ENCODE data around the gene QRICH2. TPM values are rescaled to one million over a fixed set of nuclear protein-coding genes. Genes with fewer than 3 reads are reported as not detected.

Gene QRICH2
- total RNA-seq, 1 donor from 2014 or later, result 2.1 TPM

GRCh38 chr17:76276069-76276431, 32.0 kb downstream of the QRICH2 start:
- no peaks in the 10 kb centered on the region for H3K27me3 ChIP-seq (ENCODE audit: control insufficient read depth, insufficient read depth, low read length)
- TF ChIP-seq CTCF (IDR thresholded peaks at IDR 0.05; ENCODE audit: insufficient read depth, low read length, severe bottlenecking), result no peak
- no peaks in the 10 kb centered on the region for H3K36me3 ChIP-seq (ENCODE audit: control insufficient read depth, insufficient read depth, low read length)
- no peak overlapping the region for H3K4me3 ChIP-seq (ENCODE audit: low read depth, low read length)
- no peak for FAIRE-seq
- no peak for DNase-seq (ENCODE audit: low read depth)

- DNase-seq (ENCODE audit: low read depth) (no peak), FAIRE-seq (no peak)
- Histone ChIP-seq H3K36me3 (ENCODE audit: control insufficient read depth, insufficient read depth, low read length) (peaks cover 1% of the 10 kb centered on the region), H3K27me3 (ENCODE audit: control insufficient read depth, insufficient read depth, low read length) (no peaks in the 10 kb centered on the region), H3K4me3 (ENCODE audit: low read depth, low read length) (no peak overlapping the region)
- TF ChIP-seq CTCF (IDR thresholded peaks at IDR 0.05; ENCODE audit: insufficient read depth, low read length, severe bottlenecking), result no peak
Measured at GRCh38 chr17:76275382-76276068, 32.6 kb downstream of the QRICH2 start.

- no peak for DNase-seq (ENCODE audit: low read depth)
- TF ChIP-seq CTCF (IDR thresholded peaks at IDR 0.05; ENCODE audit: insufficient read depth, low read length, severe bottlenecking), result no peak
- Histone ChIP-seq H3K36me3 (ENCODE audit: control insufficient read depth, insufficient read depth, low read length) (peaks cover 1% of the 10 kb centered on the region), H3K27me3 (ENCODE audit: control insufficient read depth, insufficient read depth, low read length) (no peaks in the 10 kb centered on the region), H3K4me3 (ENCODE audit: low read depth, low read length) (no peak overlapping the region)
- FAIRE-seq, result no peak
Measured at GRCh38 chr17:76274112-76274956, 33.7 kb downstream of the QRICH2 start.

GRCh38 chr17:76273445-76274111, 34.5 kb downstream of the QRICH2 start:
- no peaks in the 10 kb centered on the region for H3K27me3 ChIP-seq (ENCODE audit: control insufficient read depth, insufficient read depth, low read length)
- no peak overlapping the region for H3K4me3 ChIP-seq (ENCODE audit: low read depth, low read length)
- TF ChIP-seq CTCF (IDR thresholded peaks at IDR 0.05; ENCODE audit: insufficient read depth, low read length, severe bottlenecking), result no peak
- DNase-seq (ENCODE audit: low read depth) (no peak), FAIRE-seq (no peak)
- H3K36me3 ChIP-seq (ENCODE audit: control insufficient read depth, insufficient read depth, low read length), result peaks cover 3% of the 10 kb centered on the region

- no peak for TF ChIP-seq CTCF (IDR thresholded peaks at IDR 0.05; ENCODE audit: insufficient read depth, low read length, severe bottlenecking)
- no peak for DNase-seq (ENCODE audit: low read depth)
Measured at GRCh38 chr17:76272541-76273444, 35.3 kb downstream of the QRICH2 start.

More at GRCh38 chr17:76272541-76273444, 35.3 kb downstream of the QRICH2 start:
- Histone ChIP-seq H3K36me3 (ENCODE audit: control insufficient read depth, insufficient read depth, low read length) (peaks cover 3% of the 10 kb centered on the region), H3K27me3 (ENCODE audit: control insufficient read depth, insufficient read depth, low read length) (no peaks in the 10 kb centered on the region), H3K4me3 (ENCODE audit: low read depth, low read length) (no peak overlapping the region)
- no peak for FAIRE-seq
